HEK293 (cell line): ENCODE measurements around the gene CDCA5.

Experiments used
- CTCF ChIA-PET: fragments of 350-600 bp; formaldehyde crosslinking; extraction: SDS; loops from one replicate; lab custom pipeline; 2021; ENCODE audit warnings: antibody characterized with exemption; lab: Yijun Ruan, JAX
- POLR2A ChIA-PET: fragments of 300-600 bp; formaldehyde crosslinking; extraction: SDS; loops from one replicate; lab custom pipeline; 2020; ENCODE audit warnings: antibody characterized with exemption, inconsistent platforms; lab: Yijun Ruan, JAX
- H3K27ac ChIP-seq: fragments of 200-500 bp; sonication (Bioruptor generic); 2 replicates; pipeline ENCODE4 v1.5.1; 2014; ENCODE audit warnings: low read depth, low read length, control low read depth, inconsistent platforms; ENCODE audit errors: extremely low read depth
- H3K36me3 ChIP-seq, 2 experiments: fragments of 200-500 bp in 1 of 2; sonication (Bioruptor generic) in 1 of 2; 1 replicate in 1 of 2; 2 replicates in 1 of 2; pipeline ENCODE4 v1.5.1; 2014 to 2017; ENCODE audit warnings: inconsistent platforms in 2 of 2, low read length in 2 of 2; ENCODE audit not compliant: control insufficient read depth in 2 of 2, insufficient read depth in 1 of 2
- H3K4me1 ChIP-seq: fragments of 200-500 bp; sonication (Bioruptor generic); 2 replicates; pipeline ENCODE4 v1.5.1; 2014; ENCODE audit warnings: mild to moderate bottlenecking, low read length, inconsistent platforms; ENCODE audit not compliant: control insufficient read depth, insufficient read depth
- H3K4me3 ChIP-seq: 2 replicates; pipeline ENCODE4 v1.5.1; 2011; ENCODE audit warnings: low read depth, mild to moderate bottlenecking, control low read depth, low read length, moderate library complexity
- H3K9me3 ChIP-seq: fragments of 200-500 bp; sonication (Bioruptor generic); 2 replicates; pipeline ENCODE4 v1.5.1; 2014; ENCODE audit warnings: low read depth, low read length, inconsistent platforms; ENCODE audit not compliant: control insufficient read depth, insufficient read depth
- FEZF1 ChIP-seq: fragments of 450-650 bp; formaldehyde crosslinking; IDR thresholded peaks from 2 replicates; pipeline ENCODE4 v1.5.1; 2016; ENCODE audit warnings: missing biosample characterization, missing genetic modification characterization
- HOXD13 ChIP-seq: sonication (generic); formaldehyde crosslinking; IDR thresholded peaks from 2 replicates; pipeline ENCODE4 v1.8.0; 2022; ENCODE audit warnings: missing genetic modification reagents, borderline replicate concordance
- KLF1 ChIP-seq: fragments of 450-650 bp; formaldehyde crosslinking; IDR thresholded peaks from 2 replicates; pipeline ENCODE4 v1.5.1; 2016; ENCODE audit warnings: missing biosample characterization, missing genetic modification characterization
- PRDM1 ChIP-seq: fragments of 450-650 bp; formaldehyde crosslinking; IDR thresholded peaks from 2 replicates; pipeline ENCODE4; 2016; ENCODE audit warnings: missing biosample characterization, missing genetic modification characterization
- SCRT2 ChIP-seq: fragments of 450-650 bp; formaldehyde crosslinking; IDR thresholded peaks from 2 replicates; pipeline ENCODE4 v1.5.1; 2016; ENCODE audit warnings: missing biosample characterization, missing genetic modification characterization
- ZFP37 ChIP-seq: fragments of 450-650 bp; formaldehyde crosslinking; IDR thresholded peaks from 2 replicates; pipeline ENCODE4 v1.5.1; 2016; ENCODE audit warnings: missing biosample characterization, missing genetic modification characterization
- ZNF133 ChIP-seq: fragments of 450-650 bp; formaldehyde crosslinking; IDR thresholded peaks from 2 replicates; pipeline ENCODE4 v1.5.1; 2016; ENCODE audit warnings: missing biosample characterization, missing genetic modification characterization
- ZNF155 ChIP-seq: fragments of 450-650 bp; formaldehyde crosslinking; IDR thresholded peaks from 2 replicates; pipeline ENCODE4 v1.5.1; 2016; ENCODE audit warnings: missing biosample characterization, missing genetic modification characterization
- ZNF184 ChIP-seq: fragments of 450-650 bp; IDR thresholded peaks from 2 replicates; pipeline ENCODE4 v1.5.1; 2018; ENCODE audit warnings: missing biosample characterization, mild to moderate bottlenecking, missing genetic modification characterization
- ZNF214 ChIP-seq: fragments of 450-650 bp; formaldehyde crosslinking; IDR thresholded peaks from 2 replicates; pipeline ENCODE4 v1.5.1; 2017; ENCODE audit warnings: missing biosample characterization, mild to moderate bottlenecking, missing genetic modification characterization, borderline replicate concordance
- ZNF366 ChIP-seq: fragments of 450-650 bp; formaldehyde crosslinking; conservative IDR thresholded peaks from 2 replicates; pipeline ENCODE4 v1.5.1; 2016; ENCODE audit warnings: missing biosample characterization, missing genetic modification characterization
- ZNF776 ChIP-seq: fragments of 450-650 bp; formaldehyde crosslinking; IDR thresholded peaks from 2 replicates; pipeline ENCODE4 v1.5.0; 2017; ENCODE audit warnings: missing biosample characterization, missing genetic modification characterization, borderline replicate concordance
- TF ChIP-seq, protein P1 (sequence below): fragments of 450-650 bp; formaldehyde crosslinking; IDR thresholded peaks from 2 replicates; pipeline ENCODE4 v1.5.1; 2016; ENCODE audit warnings: missing biosample characterization, missing genetic modification characterization
- TF ChIP-seq, protein P2 (sequence below): fragments of 450-650 bp; formaldehyde crosslinking; IDR thresholded peaks from 2 replicates; pipeline ENCODE4 v1.5.1; 2016; ENCODE audit warnings: missing biosample characterization, missing genetic modification characterization
- TF ChIP-seq, protein P3 (sequence below): fragments of 450-650 bp; formaldehyde crosslinking; IDR thresholded peaks from 2 replicates; pipeline ENCODE4 v1.5.1; 2016; ENCODE audit warnings: missing biosample characterization, missing genetic modification characterization, borderline replicate concordance

The CDCA5 gene

DNA sequence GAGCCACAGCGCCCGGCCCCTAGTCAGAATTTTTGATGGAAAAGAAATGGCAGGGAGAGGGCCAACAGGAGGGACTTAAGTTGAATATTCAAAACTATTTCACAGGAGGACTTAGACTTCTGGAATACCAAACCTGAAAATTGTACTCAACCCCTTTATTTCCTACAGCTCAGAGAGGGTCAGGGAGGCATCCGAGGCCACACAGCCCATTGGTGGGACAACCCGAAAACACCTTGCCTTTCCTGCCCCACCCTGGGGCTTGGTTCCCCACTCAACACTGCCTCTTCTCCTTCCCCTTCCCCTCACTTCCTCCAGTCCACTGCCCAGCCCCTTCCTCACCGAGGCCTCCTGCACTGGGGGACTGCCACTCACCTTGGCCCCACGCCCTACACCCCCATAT is 26.8 kb downstream of the CDCA5 start (continued):
- TF ChIP-seq, protein P1, sequence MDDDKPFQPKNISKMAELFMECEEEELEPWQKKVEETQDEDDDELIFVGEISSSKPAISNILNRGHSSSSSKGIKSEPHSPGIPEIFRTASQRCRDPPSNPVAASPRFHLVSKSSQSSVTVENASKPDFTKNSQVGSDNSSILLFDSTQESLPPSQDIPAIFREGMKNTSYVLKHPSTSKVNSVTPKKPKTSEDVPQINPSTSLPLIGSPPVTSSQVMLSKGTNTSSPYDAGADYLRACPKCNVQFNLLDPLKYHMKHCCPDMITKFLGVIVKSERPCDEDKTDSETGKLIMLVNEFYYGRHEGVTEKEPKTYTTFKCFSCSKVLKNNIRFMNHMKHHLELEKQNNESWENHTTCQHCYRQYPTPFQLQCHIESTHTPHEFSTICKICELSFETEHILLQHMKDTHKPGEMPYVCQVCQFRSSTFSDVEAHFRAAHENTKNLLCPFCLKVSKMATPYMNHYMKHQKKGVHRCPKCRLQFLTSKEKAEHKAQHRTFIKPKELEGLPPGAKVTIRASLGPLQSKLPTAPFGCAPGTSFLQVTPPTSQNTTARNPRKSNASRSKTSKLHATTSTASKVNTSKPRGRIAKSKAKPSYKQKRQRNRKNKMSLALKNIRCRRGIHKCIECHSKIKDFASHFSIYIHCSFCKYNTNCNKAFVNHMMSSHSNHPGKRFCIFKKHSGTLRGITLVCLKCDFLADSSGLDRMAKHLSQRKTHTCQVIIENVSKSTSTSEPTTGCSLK (tag by site-specific recombination), result no peak
- TF ChIP-seq, all 188 proteins: peak for 0

DNA sequence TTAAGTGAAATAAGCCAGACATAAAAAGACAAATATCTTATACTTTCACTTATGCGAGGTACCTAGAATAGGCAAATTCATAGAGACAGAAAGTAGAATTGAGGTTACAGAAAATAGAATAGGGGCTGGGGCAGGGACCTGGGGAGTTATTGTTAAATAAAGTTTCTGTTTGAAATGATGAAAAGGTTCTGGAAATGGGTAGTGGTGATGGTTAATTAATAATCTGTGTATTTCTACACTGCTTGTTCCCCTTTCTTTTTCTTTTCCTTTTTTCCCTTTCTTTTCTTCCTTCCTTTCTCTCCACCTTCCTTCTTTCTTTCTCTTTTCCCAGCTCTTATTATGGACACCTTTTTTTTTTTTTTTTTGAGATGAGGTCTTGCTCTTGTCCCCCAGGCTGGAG is 28.3 kb downstream of the CDCA5 start:
- Histone ChIP-seq H3K9me3 (no peaks in the 10 kb centered on the region), H3K27ac (no peak overlapping the region), H3K4me1 (no peaks in the 10 kb centered on the region), H3K4me3 (no peak overlapping the region), H3K36me3 (no peaks in the 10 kb centered on the region)
- CTCF ChIA-PET, result no interaction called here
- POLR2A ChIA-PET, result no interaction called here
- TF ChIP-seq PRDM1 (tag by site-specific recombination) (peak; percentile 95), HOXD13 (CRISPR knock-in tag) (no peak), ZNF366 (tag by site-specific recombination) (0 out of 2 replicates have a peak, but pooled peaks have one; percentile 22), ZNF214 (tag by site-specific recombination) (no peak), KLF1 (tag by site-specific recombination) (no peak)

DNA sequence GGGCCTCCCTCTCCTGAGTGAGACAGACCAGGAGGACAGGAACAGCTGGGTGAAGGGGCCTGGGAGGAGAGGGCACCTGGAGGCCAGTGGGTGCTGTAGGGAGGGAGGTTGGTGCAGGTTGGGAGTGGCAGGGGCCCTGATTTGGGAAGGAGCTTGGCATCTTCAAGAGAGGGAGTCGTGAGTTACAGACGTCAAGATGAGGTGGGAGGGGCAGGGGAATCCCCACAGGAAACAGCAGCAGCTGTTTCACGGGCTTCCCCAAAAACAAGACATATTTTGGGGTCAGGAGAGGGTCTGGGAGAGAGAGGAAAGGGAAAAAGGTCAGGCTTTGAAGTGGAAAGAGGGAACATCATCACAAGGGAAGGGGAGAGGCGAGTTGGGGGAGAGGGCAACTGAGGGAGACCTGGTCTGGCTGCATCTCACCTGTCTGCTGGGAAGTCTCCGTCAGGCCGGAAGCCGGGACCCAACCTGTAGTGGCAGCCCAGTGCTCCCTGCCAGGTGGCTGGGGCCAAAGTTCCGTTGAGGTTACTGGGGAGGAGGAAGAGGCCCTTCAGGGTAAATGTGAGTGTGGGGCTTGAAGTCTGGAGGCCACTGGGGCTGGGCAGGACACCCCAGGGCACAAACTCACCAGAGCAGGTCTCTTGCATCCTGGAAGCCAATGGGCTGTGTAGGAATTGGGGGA is 29.9 kb downstream of the CDCA5 start:
- Histone ChIP-seq H3K9me3 (no peaks in the 10 kb centered on the region), H3K4me3 (no peak overlapping the region), H3K4me1 (no peaks in the 10 kb centered on the region), H3K27ac (no peak overlapping the region), H3K36me3 (no peaks in the 10 kb centered on the region)
- TF ChIP-seq ZNF776 (tag by site-specific recombination) (no peak), ZNF155 (no peak), ZFP37 (tag by site-specific recombination) (no peak), ZNF133 (no peak), SCRT2 (tag by site-specific recombination) (no peak), FEZF1 (no peak), ZNF184 (tag by site-specific recombination) (no peak)
- TF ChIP-seq, protein P2, sequence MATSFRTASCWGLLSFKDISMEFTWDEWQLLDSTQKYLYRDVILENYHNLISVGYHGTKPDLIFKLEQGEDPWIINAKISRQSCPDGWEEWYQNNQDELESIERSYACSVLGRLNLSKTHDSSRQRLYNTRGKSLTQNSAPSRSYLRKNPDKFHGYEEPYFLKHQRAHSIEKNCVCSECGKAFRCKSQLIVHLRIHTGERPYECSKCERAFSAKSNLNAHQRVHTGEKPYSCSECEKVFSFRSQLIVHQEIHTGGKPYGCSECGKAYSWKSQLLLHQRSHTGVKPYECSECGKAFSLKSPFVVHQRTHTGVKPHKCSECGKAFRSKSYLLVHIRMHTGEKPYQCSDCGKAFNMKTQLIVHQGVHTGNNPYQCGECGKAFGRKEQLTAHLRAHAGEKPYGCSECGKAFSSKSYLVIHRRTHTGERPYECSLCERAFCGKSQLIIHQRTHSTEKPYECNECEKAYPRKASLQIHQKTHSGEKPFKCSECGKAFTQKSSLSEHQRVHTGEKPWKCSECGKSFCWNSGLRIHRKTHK (tag by site-specific recombination), result no peak
- TF ChIP-seq, protein P3, sequence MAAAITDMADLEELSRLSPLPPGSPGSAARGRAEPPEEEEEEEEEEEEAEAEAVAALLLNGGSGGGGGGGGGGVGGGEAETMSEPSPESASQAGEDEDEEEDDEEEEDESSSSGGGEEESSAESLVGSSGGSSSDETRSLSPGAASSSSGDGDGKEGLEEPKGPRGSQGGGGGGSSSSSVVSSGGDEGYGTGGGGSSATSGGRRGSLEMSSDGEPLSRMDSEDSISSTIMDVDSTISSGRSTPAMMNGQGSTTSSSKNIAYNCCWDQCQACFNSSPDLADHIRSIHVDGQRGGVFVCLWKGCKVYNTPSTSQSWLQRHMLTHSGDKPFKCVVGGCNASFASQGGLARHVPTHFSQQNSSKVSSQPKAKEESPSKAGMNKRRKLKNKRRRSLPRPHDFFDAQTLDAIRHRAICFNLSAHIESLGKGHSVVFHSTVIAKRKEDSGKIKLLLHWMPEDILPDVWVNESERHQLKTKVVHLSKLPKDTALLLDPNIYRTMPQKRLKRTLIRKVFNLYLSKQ (tag by site-specific recombination), result no peak
- CTCF ChIA-PET, result no interaction called here
- POLR2A ChIA-PET, result no interaction called here
